LNCaP clone FGC (cell line): Measurements from ENCODE around the gene CDYL.

Experiments
- DNase-seq: peaks from one replicate; pipeline ENCODE4 v3.0.0-alpha.2; 2011; ENCODE audit warnings: low read depth
- H3K4me3 ChIP-seq: 2 replicates; pipeline ENCODE4 v1.5.1; 2011; ENCODE audit warnings: mild to moderate bottlenecking, low read depth, low read length, control low read depth
- CTCF ChIP-seq: IDR thresholded peaks from 2 replicates; pipeline ENCODE4 v1.5.1; 2012; ENCODE audit warnings: mild to moderate bottlenecking; ENCODE audit not compliant: control insufficient read depth, insufficient read depth; ENCODE audit errors: extremely low read depth

The CDYL gene

DNA sequence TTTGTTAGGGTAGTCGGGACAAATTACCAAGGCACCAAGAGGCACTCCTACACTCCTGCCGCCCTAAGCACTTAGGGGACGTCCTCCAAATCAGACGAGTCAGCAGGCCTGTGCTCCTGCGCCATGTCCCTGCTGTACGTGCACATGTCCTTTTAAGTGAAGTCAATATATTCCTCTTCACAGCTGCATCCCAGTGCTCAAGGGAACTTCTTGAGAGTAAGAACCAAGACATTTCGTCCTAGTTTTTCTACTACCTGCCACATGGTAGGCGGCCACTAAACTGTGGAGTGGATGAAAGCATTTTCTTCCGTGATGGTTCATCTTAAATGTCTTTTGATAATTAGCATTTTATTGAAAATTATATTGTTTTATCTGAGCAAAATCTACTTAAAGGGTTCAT lies 126.9 kb downstream of the CDYL start:
- DNase-seq = no peak
- no peak for TF ChIP-seq CTCF
- H3K4me3 ChIP-seq = no peak overlapping the region

GRCh38 chr6:4903751-4904370 lies 127.7 kb downstream of the CDYL start:
- no peak overlapping the region for H3K4me3 ChIP-seq
- TF ChIP-seq CTCF = no peak
- no peak for DNase-seq

- H3K4me3 ChIP-seq = no peak overlapping the region
- no peak for DNase-seq
- TF ChIP-seq CTCF = no peak
Measured at GRCh38 chr6:4904461-4905025, 128.3 kb downstream of the CDYL start.

- no peak overlapping the region for H3K4me3 ChIP-seq
- no peak for DNase-seq
- TF ChIP-seq CTCF = no peak
Measured at GRCh38 chr6:4905826-4906225, 129.6 kb downstream of the CDYL start.

DNA sequence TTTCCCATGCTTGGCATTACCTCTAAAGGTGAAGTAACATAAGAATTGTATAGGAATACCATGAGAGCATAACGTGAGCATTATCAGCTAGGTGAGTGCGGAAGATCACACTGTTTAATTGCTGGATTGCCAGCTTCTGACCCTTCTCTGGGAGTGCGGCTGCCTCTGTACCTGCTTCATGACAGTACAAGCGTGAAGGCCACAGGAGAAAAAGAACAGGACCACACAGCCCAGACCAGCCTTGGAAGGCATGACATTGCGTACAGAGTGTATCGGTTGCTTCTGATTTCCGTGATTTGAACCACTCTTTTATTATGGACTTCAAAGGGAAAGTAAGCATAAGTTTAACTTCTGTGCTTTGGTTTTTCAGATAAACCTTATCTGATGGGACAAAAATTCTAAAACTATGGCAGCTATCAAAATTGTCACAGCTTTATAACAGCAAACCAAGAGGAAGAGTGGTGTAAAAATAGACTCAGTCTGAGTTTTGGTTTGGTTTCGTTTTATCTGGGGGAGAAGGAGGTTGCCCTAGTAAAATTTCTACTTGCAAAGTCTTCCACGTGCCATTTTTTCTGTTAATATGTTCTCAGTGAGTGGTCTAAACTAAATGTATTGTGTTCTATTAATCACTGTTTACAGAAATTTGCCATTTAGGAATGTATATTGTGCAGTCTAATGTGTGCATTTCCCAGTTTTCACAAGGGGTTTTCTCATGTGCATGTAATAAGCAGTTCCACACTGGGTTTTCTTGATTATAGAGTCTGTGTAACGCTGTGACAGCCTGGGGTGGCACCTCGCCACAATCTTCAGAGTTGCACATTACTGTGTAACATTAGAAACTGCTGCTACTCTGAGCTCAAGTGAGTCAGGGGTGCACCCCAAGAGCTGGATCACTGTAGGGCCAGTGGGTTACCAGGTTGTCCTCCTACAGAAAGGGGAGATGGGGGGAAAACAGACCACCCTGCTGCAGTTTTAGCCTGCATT lies 130.4 kb downstream of the CDYL start:
- H3K4me3 ChIP-seq = no peak overlapping the region
- no peak for DNase-seq
- TF ChIP-seq CTCF = no peak

DNA sequence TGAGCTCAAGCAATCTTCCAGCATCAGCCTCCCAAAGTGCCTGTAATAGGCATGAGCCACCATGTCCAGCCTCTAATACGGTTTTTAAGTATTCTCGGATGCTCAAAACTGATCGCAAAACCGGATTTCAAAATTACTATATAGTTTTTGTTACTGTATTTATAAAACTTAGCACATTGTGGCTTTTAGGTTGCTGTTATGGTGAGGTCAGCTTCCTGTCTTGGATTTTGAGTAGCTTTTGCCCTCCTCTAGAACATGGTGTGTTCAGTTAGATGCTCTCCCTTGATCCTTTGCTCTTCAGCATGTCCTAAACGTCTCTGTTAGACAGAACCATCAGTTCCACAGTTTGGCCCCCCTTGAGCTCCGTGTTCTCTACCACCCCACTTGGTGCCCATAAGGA lies 131.4 kb downstream of the CDYL start:
- TF ChIP-seq CTCF = no peak
- DNase-seq = no peak
- no peak overlapping the region for H3K4me3 ChIP-seq
